SKM-1 treated with dmso at 0.1 percent for 144 hours (cell line): ENCODE results near the gene OGFR.
A peak's percentile ranks its signal among the peaks of the same experiment; 100 is the strongest.

ENCODE experiments used
- DNase-seq: peaks from one replicate; lab custom pipeline; 2025; ENCODE audit not compliant: unreplicated experiment; lab: John Stamatoyannopoulos, UW

Gene OGFR

DNA sequence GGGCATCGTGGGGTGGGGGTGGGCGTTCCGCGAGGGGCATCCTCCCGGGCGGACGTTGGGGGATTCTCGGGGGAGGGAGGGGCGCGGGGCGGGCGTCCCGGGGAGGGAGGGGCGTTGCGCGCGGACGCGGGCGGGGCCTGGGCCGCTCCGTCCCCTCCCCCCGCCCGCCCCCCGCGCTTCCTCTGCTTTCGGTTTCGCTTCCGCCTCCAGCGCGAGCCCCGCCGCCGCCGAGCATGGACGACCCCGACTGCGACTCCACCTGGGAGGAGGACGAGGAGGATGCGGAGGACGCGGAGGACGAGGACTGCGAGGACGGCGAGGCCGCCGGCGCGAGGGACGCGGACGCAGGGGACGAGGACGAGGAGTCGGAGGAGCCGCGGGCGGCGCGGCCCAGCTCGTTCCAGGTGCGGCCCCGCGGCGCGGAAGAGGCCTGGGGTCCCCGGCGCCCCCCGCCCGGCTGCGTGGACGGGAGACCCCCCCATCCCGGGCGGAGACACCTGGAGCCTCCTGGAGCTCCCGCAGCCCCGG is at the start of gene OGFR:
OGFR (plus strand) TSS at position 209 of the 528 bp plus-strand sequence; CDS start at position 234, 25 bp downstream.
- DNase-seq: peak; percentile 17

GRCh38 chr20:62754991-62755356 is 49.7 kb upstream of the OGFR start:
- no peak for DNase-seq

- no peak for DNase-seq
Observed at GRCh38 chr20:62755817-62756724, 48.6 kb upstream of the OGFR start.

- no peak for DNase-seq
Observed at GRCh38 chr20:62758226-62758912, 46.3 kb upstream of the OGFR start.

- no peak for DNase-seq
Observed at GRCh38 chr20:62759981-62760431, 44.6 kb upstream of the OGFR start.

DNA sequence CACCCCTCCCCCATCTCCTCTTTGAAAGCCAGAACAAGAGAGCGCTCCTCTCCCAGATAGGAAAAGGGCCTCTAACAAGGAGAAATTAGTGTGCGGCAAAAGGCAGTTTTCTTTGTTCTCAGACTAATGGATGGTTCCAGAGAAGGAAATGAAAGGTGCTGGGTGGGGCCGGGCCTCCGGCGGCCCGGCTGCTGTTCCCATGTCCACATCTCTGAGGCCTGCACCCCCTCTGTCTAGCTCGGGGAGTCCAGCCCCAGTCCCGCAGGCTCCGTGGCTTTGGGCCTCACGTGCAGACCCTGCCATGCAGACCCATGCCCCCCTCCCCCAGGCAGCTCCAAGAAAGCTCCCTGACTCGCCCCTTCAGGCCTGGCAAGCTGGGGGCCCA is 44.2 kb upstream of the OGFR start:
- no peak for DNase-seq

GRCh38 chr20:62760856-62761758 is 43.5 kb upstream of the OGFR start:
- DNase-seq: no peak

DNA sequence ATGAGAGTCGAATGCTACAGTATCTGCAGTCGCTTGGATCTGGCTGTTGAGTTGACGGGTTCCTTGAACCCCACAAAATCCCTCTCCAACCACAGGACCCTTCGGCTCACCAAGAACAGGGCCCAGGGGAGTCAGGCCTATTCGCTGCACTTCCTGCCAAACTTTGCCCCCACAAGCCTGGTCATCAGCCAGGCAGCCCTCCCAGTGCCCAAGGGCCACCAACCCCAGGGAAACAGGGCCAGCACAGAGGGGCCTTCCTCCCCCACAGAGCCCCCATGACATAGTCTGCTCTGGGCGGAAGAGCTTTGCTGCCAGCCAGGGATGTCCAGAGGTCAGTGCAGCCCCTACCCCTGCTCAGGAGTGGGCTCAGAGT is 42.9 kb upstream of the OGFR start:
- no peak for DNase-seq

- no peak for DNase-seq
Observed at GRCh38 chr20:62762376-62762775, 42.3 kb upstream of the OGFR start.

DNA sequence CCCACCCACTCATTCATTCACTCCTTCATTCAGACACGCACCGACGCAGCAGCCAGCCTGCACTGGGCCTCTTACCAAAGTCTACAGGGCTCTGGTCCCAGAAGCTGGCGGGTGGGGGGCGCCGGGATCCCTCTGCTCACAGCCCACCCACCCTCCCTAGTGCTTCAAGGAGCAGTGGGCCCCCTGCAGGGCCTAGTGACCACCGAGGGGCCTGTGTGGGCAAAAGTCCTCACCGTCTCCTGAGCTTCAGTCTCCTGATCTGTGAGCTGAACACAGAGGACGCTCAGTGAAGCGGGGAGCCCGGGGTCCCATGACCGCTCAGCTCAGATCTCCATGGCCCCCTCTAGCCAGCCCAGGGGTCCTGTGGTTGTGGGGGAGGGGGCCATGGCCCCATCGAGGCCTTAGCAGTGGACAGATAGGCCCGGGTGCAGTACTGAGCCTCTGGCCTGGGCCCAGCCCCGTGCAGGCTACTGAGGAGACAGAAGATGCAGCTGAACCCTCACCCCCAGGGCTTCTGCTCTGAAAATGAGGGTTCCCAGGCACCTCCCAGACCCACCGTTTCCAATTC is 41.8 kb upstream of the OGFR start:
- no peak for DNase-seq

DNA sequence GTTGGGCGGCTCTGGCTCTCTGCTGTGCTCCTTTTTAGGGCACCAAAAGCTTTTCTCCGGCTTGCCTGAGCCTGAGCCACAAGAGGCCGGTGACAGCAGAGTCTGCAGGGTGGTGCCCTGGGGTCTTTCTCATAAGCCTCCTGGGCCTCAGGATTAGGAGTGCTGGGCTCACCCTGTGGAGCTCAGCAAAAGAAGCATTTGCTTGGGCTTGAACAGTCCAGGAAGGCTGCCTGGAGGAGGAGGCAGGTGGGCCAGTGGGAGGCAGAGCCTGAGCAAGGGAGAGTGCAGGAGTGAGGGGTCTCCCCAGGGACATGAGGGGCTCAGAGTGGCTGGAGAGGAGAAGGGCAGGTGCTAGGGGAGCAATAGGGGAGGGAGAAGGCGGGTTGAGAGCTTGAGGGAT is 41.2 kb upstream of the OGFR start:
- no peak for DNase-seq

DNA sequence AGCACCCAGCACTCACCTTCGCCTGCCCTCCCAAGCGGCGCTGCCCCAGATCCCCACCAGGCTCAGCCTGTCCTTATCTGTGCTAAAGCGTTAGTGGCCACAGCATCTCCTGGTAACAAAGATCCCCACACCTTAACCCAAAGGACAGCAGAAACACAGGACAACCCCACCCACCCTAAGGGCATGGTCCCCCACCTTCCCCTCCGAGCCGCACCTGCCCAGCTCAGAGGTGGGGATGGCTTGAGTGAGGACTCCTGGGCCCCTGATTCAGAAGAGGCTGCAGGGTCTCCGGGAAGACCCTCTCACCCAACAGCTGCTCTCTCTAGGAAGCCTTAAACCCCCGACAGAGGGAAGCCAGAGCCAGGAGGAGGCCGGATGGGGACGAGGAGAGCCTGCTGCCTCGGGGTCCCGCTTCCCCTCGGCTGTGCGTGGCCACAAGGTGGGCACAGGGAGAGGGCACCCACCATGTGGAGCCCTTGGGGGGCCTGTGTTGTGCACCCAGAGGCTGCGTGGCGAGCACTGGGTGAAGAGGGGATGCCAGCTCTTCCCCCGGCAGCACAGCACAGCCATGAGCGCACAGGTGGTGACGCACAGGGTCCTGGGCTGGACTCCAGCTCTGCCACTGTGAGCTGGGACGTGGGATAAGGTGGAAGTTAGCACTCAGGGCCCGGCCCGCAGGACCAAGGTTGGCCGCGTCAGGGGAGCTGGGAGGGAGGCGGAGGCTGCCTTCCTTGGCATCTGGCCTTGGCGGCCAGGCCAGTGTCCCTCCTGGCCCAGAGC is 40.3 kb upstream of the OGFR start:
- no peak for DNase-seq

DNA sequence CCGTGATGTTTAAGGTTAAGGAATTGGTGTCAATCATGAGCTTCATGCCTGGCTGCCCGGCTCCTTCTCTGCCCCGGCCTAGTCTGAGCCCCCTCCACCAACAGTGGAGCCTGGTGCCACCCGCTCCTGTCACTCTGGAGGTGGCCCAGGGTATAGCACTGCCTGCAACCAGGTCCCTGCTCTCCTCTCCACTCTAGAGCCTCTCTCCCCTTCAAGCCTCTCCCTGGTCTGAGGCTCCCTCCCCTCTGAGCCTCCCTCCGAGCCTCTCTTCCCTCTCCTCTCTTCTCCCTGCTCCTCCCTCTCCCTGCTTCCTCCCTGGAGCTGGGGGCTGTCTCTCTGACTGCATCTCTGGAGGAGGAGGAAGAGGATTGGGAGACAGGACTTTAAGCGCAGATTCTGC is 39.6 kb upstream of the OGFR start:
- no peak for DNase-seq

DNA sequence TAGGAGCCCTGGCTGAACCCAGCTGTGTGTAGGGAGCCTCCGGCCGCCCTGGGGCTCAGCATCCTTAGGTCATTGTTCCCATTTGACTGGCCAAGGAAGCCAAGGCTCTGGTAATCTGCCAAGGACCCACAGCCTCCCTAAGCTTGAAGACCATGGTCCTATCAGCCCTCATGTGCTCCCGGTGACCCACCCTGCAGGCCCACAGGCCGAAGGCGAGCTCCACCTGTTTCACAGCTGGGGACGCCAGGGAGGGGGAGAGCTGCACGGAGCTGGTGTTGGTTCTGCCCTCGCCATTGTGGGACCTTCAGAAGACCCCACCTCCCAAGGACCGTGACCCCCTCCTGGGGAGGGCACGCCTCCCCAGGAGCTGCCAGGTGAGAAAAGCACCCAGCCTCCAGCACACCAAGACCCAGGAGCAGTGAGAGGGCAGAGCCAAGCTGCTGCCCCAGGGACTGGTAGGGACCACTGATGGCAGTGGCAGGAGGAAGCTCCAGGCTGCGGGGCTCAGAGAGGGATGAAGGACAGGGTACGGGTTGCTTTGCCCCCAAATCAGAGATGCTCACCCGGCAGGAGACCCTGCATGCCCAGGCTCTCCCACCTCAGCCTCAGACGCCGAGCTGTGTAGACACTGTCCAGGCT is 39.1 kb upstream of the OGFR start:
- no peak for DNase-seq

DNA sequence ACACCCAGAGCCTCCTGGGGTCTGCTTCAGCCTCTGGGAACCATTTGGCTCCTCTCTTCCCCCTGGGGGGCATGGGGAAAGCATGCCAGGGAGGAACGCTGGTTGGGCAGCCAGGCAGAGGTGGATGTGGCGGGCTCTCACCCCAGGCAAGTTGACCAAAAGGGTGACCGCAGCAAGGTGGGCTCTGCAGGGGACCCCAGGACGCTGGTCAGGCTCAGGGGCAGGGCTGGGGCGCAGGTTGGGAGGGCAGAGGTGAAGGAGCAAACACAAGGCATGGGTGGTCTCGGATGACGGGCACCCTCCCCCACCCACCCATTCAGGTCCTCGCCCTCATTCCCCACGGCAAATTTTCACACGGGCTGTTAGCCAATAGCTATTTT is 38.6 kb upstream of the OGFR start:
- no peak for DNase-seq

DNA sequence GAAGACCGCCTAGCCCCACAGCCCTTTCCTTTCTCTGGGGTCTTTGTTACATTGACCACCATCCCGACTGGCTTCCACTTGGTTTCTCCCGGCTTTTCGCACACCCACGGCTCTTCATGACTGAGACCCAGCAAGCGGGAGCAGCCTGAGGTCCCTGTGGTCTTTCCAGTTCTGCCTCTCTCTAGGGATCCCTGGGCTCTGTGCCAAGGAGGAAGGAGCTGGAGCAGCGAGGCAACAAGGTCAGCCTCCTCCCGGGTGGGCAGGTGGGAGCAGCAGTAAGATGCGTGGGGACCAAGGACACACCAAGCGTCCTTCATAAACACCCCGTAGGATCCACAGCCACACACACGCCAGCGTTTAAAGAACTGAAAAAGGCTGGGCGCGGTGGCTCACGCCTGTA is 37.9 kb upstream of the OGFR start:
- no peak for DNase-seq

DNA sequence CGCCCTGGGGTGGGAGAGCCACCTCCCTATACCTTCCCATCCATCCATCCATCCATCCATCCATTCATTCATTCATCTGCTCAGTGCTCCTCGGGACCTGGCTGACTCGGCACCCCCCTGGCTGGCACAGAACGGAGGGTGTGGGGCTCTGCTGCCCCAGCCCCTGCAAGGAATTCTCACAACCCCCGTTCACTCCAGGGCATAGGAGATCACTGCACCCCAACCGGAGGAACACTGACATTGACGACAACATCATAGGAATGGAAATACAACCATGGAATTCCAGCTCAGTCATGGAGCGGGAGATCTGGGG is 36.4 kb upstream of the OGFR start:
- DNase-seq: no peak

DNA sequence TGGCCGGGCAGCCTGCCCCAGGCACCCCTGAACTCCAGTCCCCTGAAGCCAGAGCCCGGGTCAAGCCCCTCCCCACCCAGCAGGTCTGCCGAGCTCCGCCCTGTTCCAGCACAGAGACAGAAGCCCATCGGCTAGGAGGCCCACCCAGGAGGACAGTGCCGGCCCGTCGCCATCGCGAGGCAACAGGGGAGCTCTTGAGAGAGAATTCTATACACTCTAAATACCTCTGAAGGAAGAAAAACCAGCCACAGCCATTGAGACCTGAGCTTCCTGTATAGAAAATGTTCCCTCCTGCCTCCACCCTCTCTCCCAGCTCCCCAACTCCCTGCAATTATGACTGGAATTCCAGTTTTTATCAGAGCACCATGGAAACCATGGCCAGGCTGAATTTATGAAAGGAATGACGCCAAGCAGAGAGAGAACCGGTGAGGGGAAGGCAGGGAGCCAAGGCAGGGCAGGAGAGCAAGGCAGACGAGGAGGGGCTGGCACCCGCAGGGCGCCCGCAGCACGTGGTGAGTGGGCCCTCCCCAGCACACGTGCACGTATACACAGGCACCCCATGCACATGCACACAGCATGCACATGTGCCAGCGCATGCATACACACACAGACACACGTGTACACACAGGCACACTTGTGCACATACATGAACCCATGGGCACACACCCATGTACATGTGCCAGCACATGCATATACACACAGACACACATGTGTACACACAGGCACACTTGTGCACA is 35.9 kb upstream of the OGFR start:
- DNase-seq: no peak
